ENCODE measurements around the gene PRKCZ.

DNA sequence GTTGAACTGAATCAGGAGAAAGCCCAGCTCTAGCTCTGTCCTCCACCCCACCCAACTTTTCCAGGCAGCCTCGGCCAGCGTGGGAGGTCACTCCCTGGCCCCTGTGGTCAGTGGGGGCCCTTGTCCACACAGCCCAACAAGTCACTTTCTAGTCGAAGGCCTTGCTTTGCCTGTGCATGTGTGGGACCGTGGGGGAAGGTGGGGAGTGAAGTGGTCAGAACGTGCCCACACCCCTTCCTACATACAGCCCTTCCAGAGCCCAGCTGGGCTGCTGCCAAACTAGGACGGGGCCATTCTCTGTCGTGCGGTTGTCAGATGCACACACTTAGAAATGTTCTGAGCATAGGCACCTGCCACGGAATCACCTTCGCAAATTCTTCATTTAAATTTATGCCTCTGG lies 126.4 kb downstream of the PRKCZ start:
- no peak for TF ChIP-seq POLR2A (IDR thresholded peaks at IDR 0.05)
- TF ChIP-seq, protein P1, sequence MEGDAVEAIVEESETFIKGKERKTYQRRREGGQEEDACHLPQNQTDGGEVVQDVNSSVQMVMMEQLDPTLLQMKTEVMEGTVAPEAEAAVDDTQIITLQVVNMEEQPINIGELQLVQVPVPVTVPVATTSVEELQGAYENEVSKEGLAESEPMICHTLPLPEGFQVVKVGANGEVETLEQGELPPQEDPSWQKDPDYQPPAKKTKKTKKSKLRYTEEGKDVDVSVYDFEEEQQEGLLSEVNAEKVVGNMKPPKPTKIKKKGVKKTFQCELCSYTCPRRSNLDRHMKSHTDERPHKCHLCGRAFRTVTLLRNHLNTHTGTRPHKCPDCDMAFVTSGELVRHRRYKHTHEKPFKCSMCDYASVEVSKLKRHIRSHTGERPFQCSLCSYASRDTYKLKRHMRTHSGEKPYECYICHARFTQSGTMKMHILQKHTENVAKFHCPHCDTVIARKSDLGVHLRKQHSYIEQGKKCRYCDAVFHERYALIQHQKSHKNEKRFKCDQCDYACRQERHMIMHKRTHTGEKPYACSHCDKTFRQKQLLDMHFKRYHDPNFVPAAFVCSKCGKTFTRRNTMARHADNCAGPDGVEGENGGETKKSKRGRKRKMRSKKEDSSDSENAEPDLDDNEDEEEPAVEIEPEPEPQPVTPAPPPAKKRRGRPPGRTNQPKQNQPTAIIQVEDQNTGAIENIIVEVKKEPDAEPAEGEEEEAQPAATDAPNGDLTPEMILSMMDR (IDR thresholded peaks at IDR 0.05): no peak

Data from uterus (tissue), 2 donors.